HT-29 (cell line): ENCODE data around the gene ATP9A. TPM values are rescaled to one million over a fixed set of nuclear protein-coding genes. Genes with fewer than 3 reads are reported as not detected.
A peak's percentile ranks its signal among the peaks of the same experiment; 100 is the strongest.
"Not testable (repeated sequence)": the region's sequence is repeated elsewhere in the genome, so short reads cannot be mapped to it uniquely, and the experiment has no call there.

Experiments
- DNase-seq: peaks from one replicate; pipeline ENCODE4 v3.0.0-alpha.2; 2015; ENCODE audit warnings: low spot score
- total RNA-seq: library from RNA; depleted of rRNA; stranded (reverse); fragments of >200 nt; shearing (Covaris generic); gene quantifications from 2 replicates; pipeline ENCODE4 v1.2.3, GENCODE V29; 2014

The ATP9A gene
- total RNA-seq, 1 experiment from 2014 or later, result 70.3 TPM

GRCh38 chr20:51654495-51654894, 113.7 kb downstream of the ATP9A start:
- no peak for DNase-seq

- no peak for DNase-seq
Measured at GRCh38 chr20:51654060-51654459, 114.1 kb downstream of the ATP9A start.

- DNase-seq, result no peak
Measured at GRCh38 chr20:51653226-51653625, 115.0 kb downstream of the ATP9A start.

GRCh38 chr20:51651921-51652549, 116.2 kb downstream of the ATP9A start:
- DNase-seq, result no peak

GRCh38 chr20:51650685-51651134, 117.5 kb downstream of the ATP9A start:
- DNase-seq, result no peak

GRCh38 chr20:51648571-51648947, 119.6 kb downstream of the ATP9A start:
- DNase-seq, result no peak

GRCh38 chr20:51647674-51648570, 120.3 kb downstream of the ATP9A start:
- no peak for DNase-seq

GRCh38 chr20:51643810-51644209, 124.4 kb downstream of the ATP9A start:
- not testable (repeated sequence) for DNase-seq

GRCh38 chr20:51643390-51643789, 124.8 kb downstream of the ATP9A start:
- DNase-seq, result no peak

GRCh38 chr20:51641866-51642265, 126.3 kb downstream of the ATP9A start:
- DNase-seq, result no peak

- DNase-seq, result no peak
Measured at GRCh38 chr20:51640743-51641142, 127.4 kb downstream of the ATP9A start.

GRCh38 chr20:51639206-51639832, 128.9 kb downstream of the ATP9A start:
- DNase-seq, result peak; percentile 95

GRCh38 chr20:51637241-51637640, 130.9 kb downstream of the ATP9A start:
- DNase-seq, result no peak

- DNase-seq, result no peak
Measured at GRCh38 chr20:51636123-51636522, 132.1 kb downstream of the ATP9A start.

GRCh38 chr20:51635680-51636079, 132.5 kb downstream of the ATP9A start:
- DNase-seq, result no peak

GRCh38 chr20:51634877-51635276, 133.3 kb downstream of the ATP9A start:
- no peak for DNase-seq

- DNase-seq, result no peak
Measured at GRCh38 chr20:51634257-51634656, 133.9 kb downstream of the ATP9A start.

- no peak for DNase-seq
Measured at GRCh38 chr20:51633430-51633829, 134.8 kb downstream of the ATP9A start.

GRCh38 chr20:51631953-51632352, 136.2 kb downstream of the ATP9A start:
- DNase-seq, result no peak

GRCh38 chr20:51631011-51631950, 136.9 kb downstream of the ATP9A start:
- peak; percentile 97 for DNase-seq

- no peak for DNase-seq
Measured at GRCh38 chr20:51629399-51630058, 138.7 kb downstream of the ATP9A start.
